ENCODE results near the gene C1QL1.

DNA sequence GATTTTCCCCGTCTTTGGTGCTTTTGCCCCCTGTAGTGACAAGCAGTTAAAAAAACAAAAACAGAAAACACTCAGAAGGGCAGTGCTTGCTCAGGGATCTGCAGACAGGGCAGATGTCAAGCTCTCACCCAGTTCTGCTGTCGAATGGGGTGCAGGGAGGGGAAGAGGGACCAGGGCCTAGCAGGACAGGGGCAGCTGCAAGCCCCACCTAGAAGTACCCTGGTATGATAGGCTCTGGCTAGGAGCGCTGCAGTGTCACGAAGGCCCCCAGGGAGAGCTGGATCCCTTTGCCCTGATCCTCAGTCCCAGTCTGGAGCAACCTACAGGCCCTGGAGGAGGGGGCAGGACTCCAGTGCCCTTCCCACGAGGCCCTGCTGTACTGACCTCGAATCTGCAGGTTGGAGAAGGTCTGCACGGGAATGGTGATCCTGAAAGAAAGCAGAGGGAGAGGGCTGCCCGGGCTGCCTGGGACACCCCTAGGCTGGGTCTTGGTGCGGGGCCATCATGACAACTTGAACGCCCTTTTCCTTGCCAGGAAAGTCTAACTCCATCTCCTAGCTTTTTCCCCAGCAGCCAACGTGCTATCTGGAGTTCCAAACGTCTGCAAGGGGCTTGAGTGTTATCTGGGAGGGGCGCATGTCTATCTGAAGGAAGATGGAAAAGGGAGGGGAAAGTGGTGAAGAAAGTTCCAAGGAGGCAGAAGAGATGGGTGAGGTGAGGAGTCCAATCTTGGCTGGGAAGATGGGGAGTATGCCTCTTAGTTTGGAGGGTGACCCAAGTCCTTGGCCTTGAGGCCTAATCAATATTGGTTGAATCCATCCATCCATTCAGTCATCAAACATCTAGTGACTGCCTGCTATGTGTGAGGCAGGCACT is 57.6 kb downstream of the C1QL1 start:
- TF ChIP-seq BHLHE40 (IDR thresholded peaks at IDR 0.05; ENCODE audit: borderline replicate concordance), result no peak
- TF ChIP-seq TARDBP (IDR thresholded peaks at IDR 0.05), result no peak
- no peak for TF ChIP-seq NFRKB (IDR thresholded peaks at IDR 0.05)
- TF ChIP-seq, protein P1, sequence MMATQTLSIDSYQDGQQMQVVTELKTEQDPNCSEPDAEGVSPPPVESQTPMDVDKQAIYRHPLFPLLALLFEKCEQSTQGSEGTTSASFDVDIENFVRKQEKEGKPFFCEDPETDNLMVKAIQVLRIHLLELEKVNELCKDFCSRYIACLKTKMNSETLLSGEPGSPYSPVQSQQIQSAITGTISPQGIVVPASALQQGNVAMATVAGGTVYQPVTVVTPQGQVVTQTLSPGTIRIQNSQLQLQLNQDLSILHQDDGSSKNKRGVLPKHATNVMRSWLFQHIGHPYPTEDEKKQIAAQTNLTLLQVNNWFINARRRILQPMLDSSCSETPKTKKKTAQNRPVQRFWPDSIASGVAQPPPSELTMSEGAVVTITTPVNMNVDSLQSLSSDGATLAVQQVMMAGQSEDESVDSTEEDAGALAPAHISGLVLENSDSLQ (IDR thresholded peaks at IDR 0.05), result no peak
- no peak for TF ChIP-seq ARNT (IDR thresholded peaks at IDR 0.05)
- no peak for TF ChIP-seq CTBP1 (IDR thresholded peaks at IDR 0.05; ENCODE audit: borderline replicate concordance)

Measured in HEK293T (cell line).